CD4-positive, alpha-beta T cell (primary cell): ENCODE data around the gene EPB41L4A. TPM values are rescaled to one million over a fixed set of nuclear protein-coding genes. Genes with fewer than 3 reads are reported as not detected.

Source experiments
- ATAC-seq: fragments of 200-7000 bp; cut with Tn5 transposase; one replicate; pipeline ENCODE4 v1.10.0; 2022; ENCODE audit warnings: mild to moderate bottlenecking; ENCODE audit not compliant: poor library complexity
- CTCF ChIA-PET: fragments of 350-600 bp; sonication (Branson Sonifier 250); formaldehyde crosslinking; loops from one replicate; lab custom pipeline; 2021; ENCODE audit warnings: antibody characterized with exemption, inconsistent platforms; lab: Charles Lee
- POLR2A ChIA-PET: fragments of 350-600 bp; sonication (Branson Sonifier 250); formaldehyde crosslinking; loops from one replicate; lab custom pipeline; 2021; ENCODE audit warnings: antibody characterized with exemption, inconsistent platforms; lab: Charles Lee
- DNase-seq, 14 experiments: peaks; one replicate each; pipeline ENCODE4 v3.0.0-alpha.2; 2013 to 2020; ENCODE audit warnings: mixed read lengths in 2 of 14
- H3K27ac ChIP-seq, 2 donors: one replicate each; pipeline versions ENCODE4 v1.5.1 to v1.7.0; 2013; ENCODE audit warnings: low read length in 2 of 2, low read depth in 1 of 2, mild to moderate bottlenecking in 1 of 2
- H3K27me3 ChIP-seq, 2 experiments: 1 replicate in 1 of 2; 2 replicates in 1 of 2; pipeline versions ENCODE4 v1.6.1 to v1.7.0; 2013; ENCODE audit warnings: low read length in 2 of 2, control low read depth in 1 of 2, mild to moderate bottlenecking in 1 of 2, moderate library complexity in 1 of 2; ENCODE audit not compliant: insufficient read depth in 2 of 2, control insufficient read depth in 1 of 2
- H3K36me3 ChIP-seq: one replicate; pipeline ENCODE4 v1.6.1; 2013; ENCODE audit warnings: low read length, control low read depth; ENCODE audit not compliant: insufficient read depth
- H3K4me1 ChIP-seq: one replicate; pipeline ENCODE4 v1.6.1; 2013; ENCODE audit warnings: low read length, control low read depth; ENCODE audit not compliant: insufficient read depth
- H3K4me3 ChIP-seq: one replicate; pipeline ENCODE4 v1.5.1; 2013; ENCODE audit warnings: mild to moderate bottlenecking, low read length, moderate library complexity
- H3K9me3 ChIP-seq, 2 experiments: 1 replicate in 1 of 2; 2 replicates in 1 of 2; pipeline versions ENCODE4 v1.6.1 to v1.7.0; 2013; ENCODE audit warnings: low read length in 2 of 2, mild to moderate bottlenecking in 2 of 2, control low read depth in 1 of 2, moderate library complexity in 1 of 2; ENCODE audit not compliant: control insufficient read depth in 1 of 2, insufficient read depth in 1 of 2
- H3K27ac Mint-ChIP-seq: one replicate; pipeline ENCODE4 v1.8.0; 2020; ENCODE audit warnings: mixed read lengths
- H3K27me3 Mint-ChIP-seq: one replicate; pipeline ENCODE4 v1.8.0; 2021; ENCODE audit warnings: mixed read lengths
- H3K36me3 Mint-ChIP-seq: one replicate; pipeline ENCODE4 v1.8.0; 2021; ENCODE audit warnings: low read depth, mixed read lengths
- H3K4me1 Mint-ChIP-seq: one replicate; pipeline ENCODE4 v1.8.0; 2021; ENCODE audit warnings: low read depth, mixed read lengths
- H3K4me3 Mint-ChIP-seq: one replicate; pipeline ENCODE4 v1.8.0; 2020; ENCODE audit warnings: mild to moderate bottlenecking, mixed read lengths
- H3K9me3 Mint-ChIP-seq: one replicate; pipeline ENCODE4 v1.8.0; 2020; ENCODE audit warnings: mixed read lengths
- CTCF ChIP-seq: fragments of 200-600 bp; IDR thresholded peaks from one replicate; pipeline ENCODE4 v1.8.0; 2022; ENCODE audit warnings: antibody characterized with exemption, mild to moderate bottlenecking
- intact Hi-C, 2 experiments: fragments of 100-400 bp; cut with DNase I in 1 of 2; cut with micrococcal nuclease in 1 of 2; formaldehyde crosslinking; loops; one replicate each; pipeline versions ENCODE4 v1.15.1 to v1.9.0; 2023 to 2025; cut with DNase I, micrococcal nuclease
- total RNA-seq, 174 experiments: library from RNA in 2 of 174; stranded (reverse) in 2 of 174; gene quantifications; one replicate each; pipeline ENCODE4 v1.2.3 and lab custom pipeline; 2021 to 2026

EPB41L4A gene
- total RNA-seq, 2 experiments from 2014 or later = 0.08 TPM; not detected in 1

- H3K27ac Mint-ChIP-seq = no peak overlapping the region
These were observed 223.2 kb downstream of the EPB41L4A start for GRCh38 chr5:112195924-112196323.

GRCh38 chr5:112192866-112193265 is 226.2 kb downstream of the EPB41L4A start:
- POLR2A ChIA-PET = no interaction called here
- no peak for TF ChIP-seq CTCF
- H3K27me3 Mint-ChIP-seq = peaks cover 31% of the 10 kb centered on the region
- H3K4me1 ChIP-seq = no peaks in the 10 kb centered on the region
- H3K9me3 Mint-ChIP-seq = no peaks in the 10 kb centered on the region
- no peak for DNase-seq
- H3K4me1 Mint-ChIP-seq = no peaks in the 10 kb centered on the region
- H3K27ac Mint-ChIP-seq = no peak overlapping the region
- no peak overlapping the region for H3K27ac ChIP-seq
- no peak overlapping the region for H3K4me3 Mint-ChIP-seq
- intact Hi-C loops = no loop called here
- peaks cover 5 to 11% of the 10 kb centered on the region in 2 experiments for H3K27me3 ChIP-seq
- no peak for ATAC-seq
- H3K36me3 Mint-ChIP-seq = no peaks in the 10 kb centered on the region
- no peaks in the 10 kb centered on the region for H3K9me3 ChIP-seq
- no peak overlapping the region for H3K4me3 ChIP-seq
- H3K36me3 ChIP-seq = no peaks in the 10 kb centered on the region
- CTCF ChIA-PET = no interaction called here

More at GRCh38 chr5:112195924-112196323, 223.2 kb downstream of the EPB41L4A start:
- CTCF ChIA-PET = no interaction called here
- ATAC-seq = no peak
- POLR2A ChIA-PET = no interaction called here
- peaks cover 27% of the 10 kb centered on the region for H3K27me3 Mint-ChIP-seq
- no peaks in the 10 kb centered on the region for H3K36me3 Mint-ChIP-seq
- intact Hi-C loops = no loop called here
- no peaks in the 10 kb centered on the region for H3K9me3 Mint-ChIP-seq
- Histone ChIP-seq H3K36me3 (no peaks in the 10 kb centered on the region), H3K27me3 (peaks cover 3 to 5% of the 10 kb centered on the region in 2 experiments), H3K27ac (no peak overlapping the region), H3K9me3 (no peaks in the 10 kb centered on the region), H3K4me3 (no peak overlapping the region), H3K4me1 (no peaks in the 10 kb centered on the region)
- H3K4me1 Mint-ChIP-seq = no peaks in the 10 kb centered on the region
- no peak for DNase-seq
- H3K4me3 Mint-ChIP-seq = no peak overlapping the region
- no peak for TF ChIP-seq CTCF

- H3K27ac ChIP-seq = no peak overlapping the region
- H3K4me1 Mint-ChIP-seq = no peaks in the 10 kb centered on the region
- H3K4me3 ChIP-seq = no peak overlapping the region
- H3K27ac Mint-ChIP-seq = no peak overlapping the region
- no peaks in the 10 kb centered on the region for H3K36me3 ChIP-seq
- DNase-seq (no peak), ATAC-seq (no peak)
- no peaks in the 10 kb centered on the region for H3K4me1 ChIP-seq
- intact Hi-C loops = no loop called here
- POLR2A ChIA-PET = no interaction called here
- no peaks in the 10 kb centered on the region for H3K9me3 ChIP-seq
- H3K27me3 ChIP-seq = peaks cover 5 to 16% of the 10 kb centered on the region in 2 experiments
- no peaks in the 10 kb centered on the region for H3K9me3 Mint-ChIP-seq
- CTCF ChIA-PET = no interaction called here
- TF ChIP-seq CTCF = no peak
- H3K4me3 Mint-ChIP-seq = no peak overlapping the region
- no peaks in the 10 kb centered on the region for H3K36me3 Mint-ChIP-seq
- H3K27me3 Mint-ChIP-seq = peaks cover 39% of the 10 kb centered on the region
These were observed 227.0 kb downstream of the EPB41L4A start for GRCh38 chr5:112192072-112192471.
